Parathyroid adenoma (tissue), 2 donors: ENCODE results near the gene IL19.

ENCODE experiments used
- H2AFZ ChIP-seq: fragments of 300-600 bp; sonication (generic); one replicate; pipeline ENCODE4 v1.7.0; 2017; ENCODE audit warnings: antibody characterized with exemption, mild to moderate bottlenecking
- H3K27ac ChIP-seq: fragments of 300-600 bp; sonication (generic); one replicate; pipeline ENCODE4 v1.7.0; 2017
- H3K27me3 ChIP-seq: fragments of 300-600 bp; sonication (generic); one replicate; pipeline ENCODE4 v1.7.0; 2017; ENCODE audit warnings: low read length; ENCODE audit not compliant: control insufficient read depth, insufficient read depth
- H3K36me3 ChIP-seq: fragments of 300-600 bp; sonication (generic); one replicate; pipeline ENCODE4 v1.7.0; 2017; ENCODE audit warnings: low read length; ENCODE audit not compliant: control insufficient read depth, insufficient read depth
- H3K4me1 ChIP-seq: fragments of 300-600 bp; sonication (generic); one replicate; pipeline ENCODE4 v1.7.0; 2017; ENCODE audit warnings: control low read depth
- H3K4me2 ChIP-seq: fragments of 300-600 bp; sonication (generic); one replicate; pipeline ENCODE4 v1.7.0; 2017; ENCODE audit warnings: low read length
- H3K4me3 ChIP-seq: fragments of 300-600 bp; sonication (generic); one replicate; pipeline ENCODE4 v1.7.0; 2017; ENCODE audit warnings: low read depth, low read length
- H3K79me2 ChIP-seq: fragments of 300-600 bp; sonication (generic); one replicate; pipeline ENCODE4 v1.7.0; 2017; ENCODE audit warnings: control low read depth
- H3K9ac ChIP-seq: fragments of 300-600 bp; sonication (generic); one replicate; pipeline ENCODE4 v1.7.0; 2017; ENCODE audit warnings: mild to moderate bottlenecking
- H3K9me3 ChIP-seq: fragments of 300-600 bp; sonication (generic); one replicate; pipeline ENCODE4 v1.7.0; 2017; ENCODE audit warnings: low read length; ENCODE audit not compliant: control insufficient read depth
- CTCF ChIP-seq: fragments of 300-600 bp; sonication (generic); IDR thresholded peaks from one replicate; pipeline ENCODE4 v1.7.0; 2017; ENCODE audit warnings: antibody characterized with exemption, mild to moderate bottlenecking
- donor health status: primary hyperparathyroidism.

IL19 gene

GRCh38 chr1:206739411-206740076, 31.0 kb upstream of the IL19 start:
- Histone ChIP-seq H3K9me3 (no peaks in the 10 kb centered on the region), H3K36me3 (no peaks in the 10 kb centered on the region), H3K4me1 (no peaks in the 10 kb centered on the region), H3K27ac (no peak overlapping the region), H3K79me2 (no peaks in the 10 kb centered on the region), H3K4me3 (no peak overlapping the region), H3K27me3 (no peaks in the 10 kb centered on the region), H2AFZ (no peak overlapping the region), H3K9ac (no peak overlapping the region), H3K4me2 (no peak overlapping the region)
- TF ChIP-seq CTCF, result no peak

GRCh38 chr1:206741142-206741701, 29.4 kb upstream of the IL19 start:
- H3K9me3 ChIP-seq, result no peaks in the 10 kb centered on the region
- H2AFZ ChIP-seq, result no peak overlapping the region
- no peak overlapping the region for H3K27ac ChIP-seq
- H3K9ac ChIP-seq, result no peak overlapping the region
- H3K27me3 ChIP-seq, result no peaks in the 10 kb centered on the region
- no peaks in the 10 kb centered on the region for H3K4me1 ChIP-seq
- no peak overlapping the region for H3K4me2 ChIP-seq
- H3K36me3 ChIP-seq, result no peaks in the 10 kb centered on the region
- H3K4me3 ChIP-seq, result no peak overlapping the region
- no peaks in the 10 kb centered on the region for H3K79me2 ChIP-seq
- TF ChIP-seq CTCF, result no peak

DNA sequence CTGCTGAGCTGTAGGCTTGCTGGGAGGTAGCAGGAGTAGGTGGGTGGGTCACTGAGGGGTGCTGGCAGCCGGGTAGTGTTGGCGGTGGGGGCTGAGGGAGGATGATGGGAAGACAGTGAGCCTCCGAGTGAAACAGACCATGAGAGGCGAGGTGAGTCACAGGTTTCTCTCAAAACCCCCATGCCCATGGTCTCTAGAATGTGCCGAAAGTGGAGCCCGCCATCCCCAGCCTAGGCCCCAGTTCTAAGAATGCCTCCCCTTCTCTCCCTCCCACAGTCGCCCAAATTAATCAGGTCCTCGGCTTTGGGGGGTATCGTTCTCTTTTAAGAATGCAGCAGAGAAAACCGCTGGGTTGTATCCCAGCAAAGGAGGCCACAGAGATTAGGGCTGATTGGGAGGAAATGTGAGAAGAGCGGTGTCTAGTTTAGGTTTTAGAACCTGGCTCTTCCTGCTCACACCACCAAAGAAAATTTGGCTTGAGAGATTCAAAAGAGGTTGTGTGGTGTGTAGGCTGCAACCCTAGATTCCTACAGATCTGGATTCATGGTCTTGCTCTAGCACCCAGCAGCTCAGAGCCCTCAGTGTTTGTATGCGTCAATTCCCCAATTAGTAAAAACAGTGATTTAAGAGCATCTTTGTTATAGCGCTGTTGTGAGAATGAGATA, 27.7 kb upstream of the IL19 start:
- Histone ChIP-seq H2AFZ (no peak overlapping the region), H3K4me1 (no peaks in the 10 kb centered on the region), H3K79me2 (no peaks in the 10 kb centered on the region), H3K9ac (no peak overlapping the region), H3K4me2 (no peak overlapping the region), H3K27ac (no peak overlapping the region), H3K9me3 (no peaks in the 10 kb centered on the region), H3K4me3 (no peak overlapping the region), H3K27me3 (no peaks in the 10 kb centered on the region), H3K36me3 (no peaks in the 10 kb centered on the region)
- no peak for TF ChIP-seq CTCF

DNA sequence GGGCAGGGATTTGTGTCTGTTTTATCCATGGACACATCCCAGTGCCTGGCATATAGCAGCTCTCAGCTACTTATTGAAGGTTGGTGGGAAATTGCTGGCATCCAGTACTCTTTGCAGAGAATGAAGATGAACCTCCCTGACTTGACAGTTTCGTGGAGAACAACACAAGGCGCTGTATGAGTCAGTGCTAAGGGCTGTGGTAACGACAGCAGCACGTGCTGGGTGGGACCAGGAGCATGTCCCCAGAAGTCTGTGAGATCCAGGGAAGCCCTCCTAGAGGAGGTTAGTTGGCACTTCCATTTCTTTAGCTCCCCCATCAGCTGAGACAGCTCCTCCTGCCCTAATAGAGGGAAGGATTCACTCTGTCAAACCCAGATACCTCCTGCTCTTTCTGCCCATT, 25.9 kb upstream of the IL19 start:
- no peak overlapping the region for H3K4me2 ChIP-seq
- H3K9me3 ChIP-seq, result no peaks in the 10 kb centered on the region
- TF ChIP-seq CTCF, result no peak
- no peak overlapping the region for H3K9ac ChIP-seq
- no peak overlapping the region for H3K27ac ChIP-seq
- no peaks in the 10 kb centered on the region for H3K79me2 ChIP-seq
- no peaks in the 10 kb centered on the region for H3K27me3 ChIP-seq
- no peak overlapping the region for H2AFZ ChIP-seq
- no peaks in the 10 kb centered on the region for H3K4me1 ChIP-seq
- no peaks in the 10 kb centered on the region for H3K36me3 ChIP-seq
- no peak overlapping the region for H3K4me3 ChIP-seq
